Astrocyte (in vitro differentiated cells and primary cell): ENCODE results near the gene GPA33. TPM values are rescaled to one million over a fixed set of nuclear protein-coding genes. Genes with fewer than 3 reads are reported as not detected.

Experiments used
- DNase-seq: peaks from one replicate; pipeline ENCODE4 v3.0.0-alpha.2; 2010; ENCODE audit warnings: low read depth
- FAIRE-seq: peaks from 2 replicates; lab custom pipeline; 2011; peaks lifted over from hg19 to GRCh38; lab: Jason Lieb, UNC
- H2AFZ ChIP-seq: 2 replicates; pipeline ENCODE4 v1.6.0; 2012; ENCODE audit warnings: low read depth, low read length, inconsistent platforms
- H3K27ac ChIP-seq: 2 replicates; pipeline ENCODE4 v1.5.1; 2011; ENCODE audit warnings: low read depth, low read length, inconsistent platforms
- H3K27me3 ChIP-seq: 2 replicates; pipeline ENCODE4 v1.6.0; 2011; ENCODE audit warnings: low read length, inconsistent platforms; ENCODE audit not compliant: insufficient read depth
- H3K36me3 ChIP-seq: 2 replicates; pipeline ENCODE4 v1.5.1; 2011; ENCODE audit warnings: low read length, inconsistent platforms; ENCODE audit not compliant: insufficient read depth
- H3K4me1 ChIP-seq: 2 replicates; pipeline ENCODE4 v1.5.1; 2011; ENCODE audit warnings: low read length, inconsistent platforms; ENCODE audit not compliant: insufficient read depth
- H3K4me2 ChIP-seq: 2 replicates; pipeline ENCODE4 v1.6.0; 2012; ENCODE audit warnings: low read length, inconsistent platforms
- H3K4me3 ChIP-seq: 2 replicates; pipeline ENCODE4 v1.5.1; 2011; ENCODE audit warnings: low read depth, mild to moderate bottlenecking, low read length, inconsistent platforms; ENCODE audit not compliant: insufficient read depth
- H3K79me2 ChIP-seq: 2 replicates; pipeline ENCODE4 v1.6.0; 2012; ENCODE audit warnings: mild to moderate bottlenecking, low read length, inconsistent platforms; ENCODE audit not compliant: insufficient read depth
- H3K9ac ChIP-seq: 2 replicates; pipeline ENCODE4 v1.6.0; 2012; ENCODE audit warnings: mild to moderate bottlenecking, low read length, inconsistent platforms
- H3K9me3 ChIP-seq: 2 replicates; pipeline ENCODE4 v1.5.1; 2012; ENCODE audit warnings: low read depth, mild to moderate bottlenecking, low read length, inconsistent platforms; ENCODE audit not compliant: insufficient read depth
- H4K20me1 ChIP-seq: 2 replicates; pipeline ENCODE4 v1.6.0; 2012; ENCODE audit warnings: low read length, inconsistent platforms; ENCODE audit not compliant: insufficient read depth
- H3K27ac Mint-ChIP-seq: one replicate; pipeline ENCODE4 v1.8.0; 2021; ENCODE audit warnings: mild to moderate bottlenecking, mixed read lengths; ENCODE audit not compliant: unreplicated experiment
- H3K27me3 Mint-ChIP-seq: one replicate; pipeline ENCODE4 v1.8.0; 2021; ENCODE audit warnings: low read depth, mixed read lengths; ENCODE audit not compliant: unreplicated experiment
- H3K36me3 Mint-ChIP-seq: one replicate; pipeline ENCODE4 v1.8.0; 2021; ENCODE audit warnings: low read depth, mixed read lengths; ENCODE audit not compliant: unreplicated experiment
- H3K4me1 Mint-ChIP-seq: one replicate; pipeline ENCODE4 v1.8.0; 2021; ENCODE audit warnings: low read depth, mixed read lengths; ENCODE audit not compliant: unreplicated experiment
- H3K4me3 Mint-ChIP-seq: one replicate; pipeline ENCODE4 v1.8.0; 2021; ENCODE audit warnings: mild to moderate bottlenecking, moderate library complexity, mixed read lengths; ENCODE audit not compliant: unreplicated experiment
- H3K9me3 Mint-ChIP-seq: one replicate; pipeline ENCODE4 v1.8.0; 2021; ENCODE audit warnings: mild to moderate bottlenecking, mixed read lengths; ENCODE audit not compliant: unreplicated experiment
- EZH2 ChIP-seq: IDR thresholded peaks from 2 replicates; pipeline ENCODE4 v1.6.1; 2012; ENCODE audit warnings: mild to moderate bottlenecking, low read length, inconsistent platforms; ENCODE audit not compliant: insufficient read depth
- total RNA-seq: library from RNA; stranded (reverse); gene quantifications from 2 replicates; pipeline ENCODE4 v1.2.1, GENCODE V29; 2021
- TF ChIP-seq, protein P1 (sequence below): IDR thresholded peaks from 2 replicates; pipeline ENCODE4 v1.5.1; 2011; ENCODE audit warnings: low read depth, mild to moderate bottlenecking, inconsistent platforms, low read length, moderate library complexity; ENCODE audit not compliant: insufficient read depth

GPA33 gene
- total RNA-seq, 1 donor from 2014 or later, result 1.2 TPM

DNA sequence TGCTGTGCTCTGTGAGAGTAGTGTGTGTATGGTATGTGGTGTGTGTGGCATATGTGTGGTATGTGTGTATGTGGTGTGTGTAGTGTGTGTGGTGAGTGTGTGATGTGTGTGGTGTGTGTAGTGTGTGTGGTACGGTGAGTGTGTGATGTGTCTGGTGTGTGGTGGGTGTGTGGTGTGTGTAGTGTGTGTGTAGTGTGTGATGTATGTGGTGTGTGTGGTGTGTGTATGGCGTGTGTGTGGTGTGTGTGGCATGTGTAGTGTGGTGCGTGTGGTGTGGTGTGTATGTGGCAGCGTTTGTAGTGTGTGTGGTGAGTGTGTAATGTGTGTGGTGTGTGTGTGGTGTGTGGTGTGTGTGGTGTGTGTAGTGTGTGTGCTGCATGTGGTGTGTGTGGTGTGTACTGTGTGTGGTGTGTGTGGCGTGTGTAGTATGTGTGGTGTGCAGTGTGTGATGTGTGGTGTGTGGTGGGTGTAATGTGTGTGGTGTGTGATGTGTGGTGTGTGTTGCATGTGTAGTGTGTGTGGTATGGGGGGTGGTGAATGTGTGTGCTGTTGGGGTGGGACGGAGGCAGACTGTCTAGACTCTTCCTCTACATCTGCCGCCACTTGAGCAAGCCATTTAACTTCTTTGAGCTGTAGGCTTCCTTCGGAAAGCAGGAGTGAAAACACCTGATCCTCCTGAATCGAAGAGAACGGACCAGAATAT lies 33.5 kb downstream of the GPA33 start:
- Mint-ChIP-seq H3K36me3 (no peaks in the 10 kb centered on the region), H3K4me3 (no peak overlapping the region), H3K4me1 (peaks cover 9% of the 10 kb centered on the region), H3K27ac (no peak overlapping the region), H3K9me3 (no peaks in the 10 kb centered on the region), H3K27me3 (peaks cover 22% of the 10 kb centered on the region)
- no peak for FAIRE-seq
- Histone ChIP-seq H3K36me3 (no peaks in the 10 kb centered on the region), H3K79me2 (no peaks in the 10 kb centered on the region), H3K27ac (no peak overlapping the region), H2AFZ (no peak overlapping the region), H3K4me1 (peaks cover 5% of the 10 kb centered on the region), H3K4me2 (no peak overlapping the region), H3K9ac (no peak overlapping the region), H3K9me3 (no peaks in the 10 kb centered on the region), H4K20me1 (no peaks in the 10 kb centered on the region), H3K27me3 (no peaks in the 10 kb centered on the region), H3K4me3 (no peak overlapping the region)
- no peak for DNase-seq
- TF ChIP-seq, protein P1, sequence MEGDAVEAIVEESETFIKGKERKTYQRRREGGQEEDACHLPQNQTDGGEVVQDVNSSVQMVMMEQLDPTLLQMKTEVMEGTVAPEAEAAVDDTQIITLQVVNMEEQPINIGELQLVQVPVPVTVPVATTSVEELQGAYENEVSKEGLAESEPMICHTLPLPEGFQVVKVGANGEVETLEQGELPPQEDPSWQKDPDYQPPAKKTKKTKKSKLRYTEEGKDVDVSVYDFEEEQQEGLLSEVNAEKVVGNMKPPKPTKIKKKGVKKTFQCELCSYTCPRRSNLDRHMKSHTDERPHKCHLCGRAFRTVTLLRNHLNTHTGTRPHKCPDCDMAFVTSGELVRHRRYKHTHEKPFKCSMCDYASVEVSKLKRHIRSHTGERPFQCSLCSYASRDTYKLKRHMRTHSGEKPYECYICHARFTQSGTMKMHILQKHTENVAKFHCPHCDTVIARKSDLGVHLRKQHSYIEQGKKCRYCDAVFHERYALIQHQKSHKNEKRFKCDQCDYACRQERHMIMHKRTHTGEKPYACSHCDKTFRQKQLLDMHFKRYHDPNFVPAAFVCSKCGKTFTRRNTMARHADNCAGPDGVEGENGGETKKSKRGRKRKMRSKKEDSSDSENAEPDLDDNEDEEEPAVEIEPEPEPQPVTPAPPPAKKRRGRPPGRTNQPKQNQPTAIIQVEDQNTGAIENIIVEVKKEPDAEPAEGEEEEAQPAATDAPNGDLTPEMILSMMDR, result no peak
- no peak for TF ChIP-seq EZH2

DNA sequence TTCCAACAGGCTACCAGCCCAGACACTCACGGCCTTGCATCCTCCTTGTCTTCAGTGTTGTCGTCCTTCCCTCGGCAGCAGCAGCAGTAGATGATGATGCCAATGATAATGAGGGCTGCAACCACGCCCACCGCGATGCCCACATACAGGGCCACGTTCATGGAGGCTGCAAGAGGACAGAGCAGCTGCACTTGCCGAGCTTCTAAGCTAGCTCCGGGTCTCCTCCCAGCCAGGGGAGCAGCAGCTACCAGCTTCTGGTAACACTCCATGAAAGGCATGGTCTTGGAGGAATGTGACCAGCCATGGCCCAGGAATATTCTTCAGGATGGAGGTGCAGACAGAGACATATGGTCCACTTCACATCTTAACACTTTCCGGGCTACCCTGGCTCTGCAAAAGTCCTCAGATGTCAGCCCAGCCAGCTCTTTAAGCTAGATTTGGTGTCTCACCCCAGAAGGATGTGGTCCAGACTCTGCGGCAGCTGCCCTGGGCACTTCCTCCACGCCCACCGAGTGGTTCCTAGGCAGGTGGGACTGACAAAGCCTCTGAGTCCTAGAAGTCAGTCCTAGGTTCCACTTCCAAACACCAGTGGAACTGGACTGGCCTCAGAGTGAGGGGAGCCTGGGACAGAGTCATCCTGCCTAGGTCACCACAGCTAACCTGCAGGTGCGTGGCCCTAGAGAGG lies 35.1 kb downstream of the GPA33 start:
- no peaks in the 10 kb centered on the region for H3K36me3 ChIP-seq
- DNase-seq (no peak), FAIRE-seq (no peak)
- no peaks in the 10 kb centered on the region for H3K9me3 Mint-ChIP-seq
- H3K36me3 Mint-ChIP-seq, result no peaks in the 10 kb centered on the region
- no peaks in the 10 kb centered on the region for H4K20me1 ChIP-seq
- no peak overlapping the region for H3K27ac ChIP-seq
- no peak overlapping the region for H3K9ac ChIP-seq
- peaks cover 5% of the 10 kb centered on the region for H3K4me1 ChIP-seq
- no peaks in the 10 kb centered on the region for H3K9me3 ChIP-seq
- H3K4me3 Mint-ChIP-seq, result no peak overlapping the region
- H3K27me3 Mint-ChIP-seq, result peaks cover 29% of the 10 kb centered on the region
- H3K4me3 ChIP-seq, result no peak overlapping the region
- no peak overlapping the region for H3K4me2 ChIP-seq
- TF ChIP-seq, protein P1, result no peak
- TF ChIP-seq EZH2, result no peak
- no peaks in the 10 kb centered on the region for H3K27me3 ChIP-seq
- H3K4me1 Mint-ChIP-seq, result peaks cover 9% of the 10 kb centered on the region
- H3K27ac Mint-ChIP-seq, result no peak overlapping the region
- H2AFZ ChIP-seq, result no peak overlapping the region
- no peaks in the 10 kb centered on the region for H3K79me2 ChIP-seq

DNA sequence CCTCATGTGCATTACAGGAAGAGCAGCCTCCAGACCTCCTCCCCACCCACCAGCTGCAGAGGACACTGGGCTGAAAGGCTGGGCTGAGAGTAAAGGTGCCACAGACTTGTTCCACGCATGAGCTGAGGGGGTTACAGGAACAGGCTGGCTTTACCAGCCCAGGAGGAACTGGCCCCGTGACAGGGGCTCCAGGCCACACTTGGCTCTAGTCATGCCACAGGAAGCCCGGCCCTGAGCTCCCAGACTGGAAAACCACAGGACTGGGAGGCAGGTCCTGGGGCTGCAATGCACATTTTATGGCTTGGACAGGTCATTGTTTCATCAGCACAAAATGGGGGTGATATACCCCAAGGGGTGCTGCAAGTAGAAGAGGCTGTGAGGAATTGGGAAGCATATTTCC lies 35.6 kb downstream of the GPA33 start:
- Histone ChIP-seq H3K4me1 (peaks cover 5% of the 10 kb centered on the region), H3K36me3 (no peaks in the 10 kb centered on the region), H3K4me2 (no peak overlapping the region), H3K4me3 (no peak overlapping the region), H3K79me2 (no peaks in the 10 kb centered on the region), H4K20me1 (no peaks in the 10 kb centered on the region), H3K27me3 (no peaks in the 10 kb centered on the region), H3K9ac (no peak overlapping the region), H3K27ac (no peak overlapping the region), H2AFZ (no peak overlapping the region), H3K9me3 (no peaks in the 10 kb centered on the region)
- FAIRE-seq, result no peak
- Mint-ChIP-seq H3K27me3 (peaks cover 32% of the 10 kb centered on the region), H3K36me3 (no peaks in the 10 kb centered on the region), H3K9me3 (no peaks in the 10 kb centered on the region), H3K4me3 (no peak overlapping the region), H3K4me1 (peaks cover 9% of the 10 kb centered on the region), H3K27ac (no peak overlapping the region)
- no peak for TF ChIP-seq EZH2
- TF ChIP-seq, protein P1, result no peak
- DNase-seq, result no peak
